T-cell (primary cell): Measurements from ENCODE around the gene MRM2. TPM values are rescaled to one million over a fixed set of nuclear protein-coding genes. Genes with fewer than 3 reads are reported as not detected.
A peak's percentile ranks its signal among the peaks of the same experiment; 100 is the strongest.

ENCODE experiments used
- ATAC-seq, 4 experiments: fragments of 200-7000 bp in 3 of 4; fragments of 150-1000 bp in 1 of 4; cut with Tn5 transposase; replicated peaks in 1 of 4; 1 replicate in 3 of 4; 2 replicates in 1 of 4; pipeline ENCODE4 v1.10.0; 2021; ENCODE audit warnings: moderate library complexity in 3 of 4, mild to moderate bottlenecking in 2 of 4, moderate number of reproducible peaks in 1 of 4
- CTCF ChIA-PET, 2 donors: fragments of 300-600 bp; sonication (Branson Sonifier 250); formaldehyde crosslinking; loops; one replicate each; lab custom pipeline; 2022; ENCODE audit warnings: antibody characterized with exemption in 2 of 2; lab: Charles Lee
- POLR2A ChIA-PET, 2 donors: fragments of 300-600 bp; sonication (Branson Sonifier 250); formaldehyde crosslinking; loops; one replicate each; lab custom pipeline; 2022; ENCODE audit warnings: antibody characterized with exemption in 2 of 2; lab: Charles Lee
- DNase-seq, 35 experiments: peaks; one replicate each; pipeline versions ENCODE4 v3.0.0 to v3.0.0-alpha.2; 2013 to 2023
- H3K27ac ChIP-seq: one replicate; pipeline ENCODE4 v1.5.1; 2013; ENCODE audit warnings: low read length
- H3K27me3 ChIP-seq, 2 experiments: replicated peaks in 1 of 2; 1 replicate in 1 of 2; 2 replicates in 1 of 2; pipeline versions ENCODE4 v1.6.1 to v1.7.0; 2013; ENCODE audit warnings: low read length in 1 of 2, mixed read lengths in 1 of 2; ENCODE audit not compliant: control insufficient read depth in 2 of 2, insufficient read depth in 2 of 2; ENCODE audit errors: extremely low read depth in 1 of 2
- H3K36me3 ChIP-seq, 2 donors: 1 replicate in 1 of 2; 2 replicates in 1 of 2; pipeline versions ENCODE4 v1.6.1 to v1.7.0; 2013; ENCODE audit warnings: low read length in 1 of 2; ENCODE audit not compliant: control insufficient read depth in 2 of 2, insufficient read depth in 1 of 2; ENCODE audit errors: extremely low read depth in 1 of 2
- H3K4me1 ChIP-seq, 2 experiments: 1 replicate in 1 of 2; 2 replicates in 1 of 2; pipeline versions ENCODE4 v1.6.1 to v1.7.0; 2013; ENCODE audit warnings: low read length in 2 of 2, mixed read lengths in 1 of 2; ENCODE audit not compliant: insufficient read depth in 2 of 2, control insufficient read depth in 1 of 2; ENCODE audit errors: extremely low read depth in 1 of 2
- H3K4me3 ChIP-seq, 2 donors: 1 replicate in 1 of 2; 2 replicates in 1 of 2; pipeline versions ENCODE4 v1.5.1 to v1.7.0; 2013; ENCODE audit warnings: mild to moderate bottlenecking in 2 of 2, low read length in 1 of 2, moderate library complexity in 1 of 2; ENCODE audit not compliant: control insufficient read depth in 1 of 2; ENCODE audit errors: extremely low read depth in 1 of 2
- H3K9me3 ChIP-seq: 2 replicates; pipeline ENCODE4 v1.7.0; 2013
- H3K27ac Mint-ChIP-seq, 2 donors: one replicate each; pipeline ENCODE4 v1.8.0; 2020 to 2021; ENCODE audit warnings: mild to moderate bottlenecking in 2 of 2, mixed read lengths in 2 of 2
- H3K27me3 Mint-ChIP-seq, 2 donors: one replicate each; pipeline ENCODE4 v1.8.0; 2021 to 2022; ENCODE audit warnings: mixed read lengths in 2 of 2
- H3K36me3 Mint-ChIP-seq: one replicate; pipeline ENCODE4 v1.8.0; 2021; ENCODE audit warnings: mixed read lengths
- H3K4me1 Mint-ChIP-seq, 3 donors: one replicate each; pipeline ENCODE4 v1.8.0; 2020 to 2022; ENCODE audit warnings: mixed read lengths in 3 of 3, mild to moderate bottlenecking in 1 of 3
- H3K4me3 Mint-ChIP-seq, 3 donors: one replicate each; pipeline ENCODE4 v1.8.0; 2020 to 2022; ENCODE audit warnings: mild to moderate bottlenecking in 3 of 3, mixed read lengths in 3 of 3, moderate library complexity in 3 of 3
- H3K9me3 Mint-ChIP-seq, 3 donors: one replicate each; pipeline ENCODE4 v1.8.0; 2020 to 2022; ENCODE audit warnings: mixed read lengths in 3 of 3
- WGBS: methylation state at CpG from one replicate; pipeline ENCODE4 v1.1.5; 2013; ENCODE audit warnings: missing lambda C conversion rate; ENCODE audit not compliant: insufficient coverage; 5-methylcytosine and 5-hydroxymethylcytosine counted together
- total RNA-seq, 35 experiments: library from RNA in 6 of 35; stranded (reverse) in 6 of 35; fragments of 120-200 nt in 1 of 35; gene quantifications; one replicate each; pipeline versions ENCODE4 v1.2.1 to v1.2.4 and lab custom pipeline; 2013 to 2026

The MRM2 gene
- total RNA-seq, 5 donors from 2014 or later (not counting 1 experiment from before 2014, with no cell fraction given), result 6.5 to 20.0 (median 17.9) TPM

GRCh38 chr7:2245883-2246675 lies 4.1 kb upstream of the MRM2 start:
- H3K9me3 Mint-ChIP-seq, result no peaks in the 10 kb centered on the region
- H3K27ac ChIP-seq, result no peak overlapping the region
- ATAC-seq (no peak), DNase-seq (no peak)
- H3K4me3 Mint-ChIP-seq, result no peak overlapping the region
- 71% methylated on average over 16 of the region's 22 CpGs for WGBS
- CTCF ChIA-PET, result no interaction called here
- H3K27ac Mint-ChIP-seq, result no peak overlapping the region
- H3K4me1 Mint-ChIP-seq, result peaks cover 11 to 44% (median 27%) of the 10 kb centered on the region in 3 donors
- H3K9me3 ChIP-seq, result no peaks in the 10 kb centered on the region
- no peaks in the 10 kb centered on the region for H3K27me3 ChIP-seq
- peaks cover 0 to 31% of the 10 kb centered on the region in 2 experiments for H3K4me1 ChIP-seq
- H3K36me3 Mint-ChIP-seq, result peaks cover 2% of the 10 kb centered on the region
- H3K27me3 Mint-ChIP-seq, result no peaks in the 10 kb centered on the region
- H3K4me3 ChIP-seq, result no peak overlapping the region
- POLR2A ChIA-PET, result no interaction called here
- H3K36me3 ChIP-seq, result no peaks in the 10 kb centered on the region

GRCh38 chr7:2244404-2244995 lies 2.5 kb upstream of the MRM2 start:
- ChIA-PET CTCF (no interaction called here), POLR2A (no interaction called here)
- Mint-ChIP-seq H3K9me3 (no peaks in the 10 kb centered on the region), H3K4me3 (no peak overlapping the region), H3K36me3 (no peaks in the 10 kb centered on the region), H3K4me1 (peaks cover 19 to 46% (median 35%) of the 10 kb centered on the region in 3 donors), H3K27me3 (no peaks in the 10 kb centered on the region), H3K27ac (no peak overlapping the region)
- Histone ChIP-seq H3K27ac (no peak overlapping the region), H3K4me1 (peaks cover 0 to 36% of the 10 kb centered on the region in 2 experiments), H3K27me3 (no peaks in the 10 kb centered on the region), H3K9me3 (no peaks in the 10 kb centered on the region), H3K4me3 (no peak overlapping the region), H3K36me3 (no peaks in the 10 kb centered on the region)
- no peak for DNase-seq
- no peak for ATAC-seq
- 91% methylated on average over 16 of the region's 25 CpGs for WGBS

GRCh38 chr7:2243458-2243857 lies 1.5 kb upstream of the MRM2 start:
- 96% methylated on average over 5 of the region's 12 CpGs for WGBS
- Mint-ChIP-seq H3K27ac (no peak overlapping the region), H3K4me3 (peak overlapping the region; percentile 50 to 90 (median 88)), H3K27me3 (no peaks in the 10 kb centered on the region), H3K4me1 (peaks cover 10 to 37% (median 26%) of the 10 kb centered on the region in 3 donors), H3K9me3 (no peaks in the 10 kb centered on the region), H3K36me3 (peaks cover 1% of the 10 kb centered on the region)
- no peaks in the 10 kb centered on the region for H3K9me3 ChIP-seq
- H3K4me3 ChIP-seq, result no peak overlapping the region
- H3K27ac ChIP-seq, result no peak overlapping the region
- H3K27me3 ChIP-seq, result no peaks in the 10 kb centered on the region
- ChIA-PET POLR2A (no interaction called here), CTCF (no interaction called here)
- H3K36me3 ChIP-seq, result peaks cover 4 to 6% of the 10 kb centered on the region in 2 donors
- peaks cover 0 to 28% of the 10 kb centered on the region in 2 experiments for H3K4me1 ChIP-seq
- DNase-seq, result no peak
- no peak for ATAC-seq

GRCh38 chr7:2242541-2243429 lies 780 bp upstream of the MRM2 start:
- Mint-ChIP-seq H3K27ac (peak overlapping the region; percentile 80 to 88), H3K27me3 (no peaks in the 10 kb centered on the region), H3K4me3 (peak overlapping the region; percentile 88 to 90 (median 90)), H3K36me3 (peaks cover 4% of the 10 kb centered on the region), H3K4me1 (peaks cover 10 to 33% (median 23%) of the 10 kb centered on the region in 3 donors), H3K9me3 (no peaks in the 10 kb centered on the region)
- ATAC-seq (peak; percentile 33 to 61 (median 46)), DNase-seq (peak in 12 of 35 experiments; percentile 4 to 36 (median 18))
- Histone ChIP-seq H3K27ac (peak overlapping the region; percentile 56), H3K27me3 (no peaks in the 10 kb centered on the region), H3K4me3 (peak overlapping the region; percentile 84 to 98), H3K4me1 (peaks cover 0 to 28% of the 10 kb centered on the region in 2 experiments), H3K9me3 (no peaks in the 10 kb centered on the region), H3K36me3 (peaks cover 8 to 13% of the 10 kb centered on the region in 2 donors)
- ChIA-PET CTCF (interaction anchor here in 1 of 2 donors (1.2 kb wide), 1 partner anchor 11 kb away, joined by 3 read pairs; no protein-coding TSS in a partner anchor), POLR2A (no interaction called here)
- WGBS, result 57% methylated on average over 17 of the region's 21 CpGs

- peaks cover 0 to 24% of the 10 kb centered on the region in 2 experiments for H3K4me1 ChIP-seq
- Mint-ChIP-seq H3K27ac (no peak overlapping the region), H3K36me3 (peaks cover 18% of the 10 kb centered on the region), H3K27me3 (no peaks in the 10 kb centered on the region), H3K9me3 (no peaks in the 10 kb centered on the region), H3K4me3 (peak overlapping the region; percentile 18 to 42 (median 22)), H3K4me1 (peaks cover 18 to 32% (median 23%) of the 10 kb centered on the region in 3 donors)
- CTCF ChIA-PET, result no interaction called here
- no peaks in the 10 kb centered on the region for H3K9me3 ChIP-seq
- no peak overlapping the region for H3K4me3 ChIP-seq
- peaks cover 8 to 28% of the 10 kb centered on the region in 2 donors for H3K36me3 ChIP-seq
- no peak for DNase-seq
- POLR2A ChIA-PET, result no interaction called here
- ATAC-seq, result no peak
- 98% methylated on average over 14 of the region's 17 CpGs for WGBS
- no peaks in the 10 kb centered on the region for H3K27me3 ChIP-seq
- no peak overlapping the region for H3K27ac ChIP-seq
Observed at GRCh38 chr7:2239242-2239641, 2.8 kb downstream of the MRM2 start.

GRCh38 chr7:2237109-2237602 lies 4.8 kb downstream of the MRM2 start:
- H3K4me1 ChIP-seq, result peaks cover 0 to 20% of the 10 kb centered on the region in 2 experiments
- peaks cover 8 to 31% of the 10 kb centered on the region in 2 donors for H3K36me3 ChIP-seq
- H3K9me3 ChIP-seq, result no peaks in the 10 kb centered on the region
- Mint-ChIP-seq H3K36me3 (peaks cover 18% of the 10 kb centered on the region), H3K4me3 (peak overlapping the region in 1 of 3 donors; percentile 31), H3K9me3 (no peaks in the 10 kb centered on the region), H3K27ac (peak overlapping the region in 1 of 2 donors; percentile 61), H3K4me1 (peaks cover 18 to 30% (median 24%) of the 10 kb centered on the region in 3 donors), H3K27me3 (no peaks in the 10 kb centered on the region)
- ChIA-PET POLR2A (no interaction called here), CTCF (no interaction called here)
- DNase-seq (peak in 2 of 35 experiments; percentile 11 to 26), ATAC-seq (no peak)
- H3K4me3 ChIP-seq, result no peak overlapping the region
- no peaks in the 10 kb centered on the region for H3K27me3 ChIP-seq
- H3K27ac ChIP-seq, result no peak overlapping the region
- 98% methylated on average over 11 of the region's 12 CpGs for WGBS
